A549 treated with AZD9567 at 1 μM for 4 hours (cell line): ENCODE measurements around the gene MAPKBP1. TPM values are rescaled to one million over a fixed set of nuclear protein-coding genes. Genes with fewer than 3 reads are reported as not detected.

Experiments
- total RNA-seq: library from RNA; stranded (reverse); fragments of 200-300 nt; extraction: Qiagen RNA extraction; gene quantifications from 5 replicates; pipeline ENCODE4 v1.2.3, GENCODE V29; 2022; ENCODE audit not compliant: insufficient read depth

Gene MAPKBP1
- total RNA-seq: 4.0 to 5.9 TPM (median 4.9 TPM) in 5 replicates

GRCh38 chr15:41774062-41774881, at the start of gene MAPKBP1:
TSS of gene MAPKBP1 (plus strand) at chr15:41774484. CDS start at chr15:41775276, 792 bp downstream.

GRCh38 chr15:41827880-41828806, 53.9 kb downstream of the MAPKBP1 start, which contains the start of gene JMJD7:
TSS of gene JMJD7 (plus strand) at chr15:41828092. CDS start at chr15:41828125, 33 bp downstream.

GRCh38 chr15:41838400-41838897, 64.2 kb downstream of the MAPKBP1 start, which contains the start of gene PLA2G4B:
TSS of gene PLA2G4B (plus strand) at chr15:41838847. CDS start at chr15:41838914, 67 bp downstream.

Other genes starting within 250 kb of the MAPKBP1 start
- gene RPAP1, start 230.2 kb upstream of the MAPKBP1 start, total RNA-seq: 11.1 to 18.7 TPM (median 12.3 TPM) in 5 replicates
- gene TYRO3, start 215.3 kb upstream of the MAPKBP1 start, total RNA-seq: 12.9 to 14.9 TPM (median 14.2 TPM) in 5 replicates
- 5.2 to 6.9 TPM (median 6.5 TPM) in 5 replicates for gene MGA, start 114.1 kb upstream of the MAPKBP1 start, total RNA-seq
- 3.0 to 3.9 TPM (median 3.2 TPM) in 4 of 5 replicates, not detected in the other for gene JMJD7, start 53.6 kb downstream of the MAPKBP1 start, total RNA-seq
- gene PLA2G4B, start 64.4 kb downstream of the MAPKBP1 start, total RNA-seq: 1.8 to 4.1 TPM (median 1.9 TPM) in 4 of 5 replicates, not detected in the other
- gene SPTBN5, start 119.6 kb downstream of the MAPKBP1 start, total RNA-seq: 0.16 to 0.34 TPM (median 0.26 TPM) in 5 replicates
- 10.7 to 11.9 TPM (median 11.6 TPM) in 5 replicates for gene EHD4, start 198.1 kb downstream of the MAPKBP1 start, total RNA-seq
- gene PLA2G4E, start 246.6 kb downstream of the MAPKBP1 start, total RNA-seq: 0.01 TPM in 1 of 5 replicates, not detected in the others